GM18873 (cell line): Measurements from ENCODE around the gene EGF.
"Not testable (repeated sequence)": the region's sequence is repeated elsewhere in the genome, so short reads cannot be mapped to it uniquely, and the experiment has no call there.

ENCODE experiments used
- ATAC-seq: cut with Tn5 transposase; IDR thresholded peaks from one replicate; pipeline ENCODE4 v1.9.1; 2021; ENCODE audit warnings: mild to moderate bottlenecking, moderate library complexity, moderate number of reproducible peaks; ENCODE audit not compliant: unreplicated experiment, low FRiP score

The EGF gene

DNA sequence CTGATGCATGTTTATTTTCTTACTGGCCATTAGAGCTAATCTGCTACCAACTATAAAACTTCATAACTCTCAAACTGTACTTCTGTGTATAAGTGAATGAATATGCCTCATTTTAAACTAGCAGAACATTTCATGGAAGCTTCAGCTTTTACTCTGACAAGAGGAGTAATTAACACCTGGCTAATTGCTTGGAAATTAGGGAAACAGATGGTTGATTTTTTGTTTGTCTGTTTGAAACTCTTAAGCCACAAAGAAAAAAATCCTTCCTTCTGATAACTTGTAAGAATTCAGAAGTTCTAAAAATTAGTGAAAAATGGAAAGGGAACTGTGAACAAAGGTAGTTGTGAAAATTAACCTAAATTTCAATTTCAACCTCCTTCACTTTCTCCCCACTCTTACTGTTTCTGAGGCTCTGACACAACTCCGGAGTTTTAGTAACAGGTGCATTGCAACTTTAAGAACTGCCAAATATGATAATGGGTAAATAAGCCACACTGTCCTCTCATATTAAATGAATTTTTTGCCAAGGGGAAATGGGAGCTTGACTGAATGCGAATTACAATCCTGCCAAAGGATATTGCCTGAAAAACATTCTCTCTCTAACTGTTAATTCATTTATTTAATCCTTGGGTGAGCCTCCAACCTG lies 1.0 kb downstream of the EGF start:
- no peak for ATAC-seq

DNA sequence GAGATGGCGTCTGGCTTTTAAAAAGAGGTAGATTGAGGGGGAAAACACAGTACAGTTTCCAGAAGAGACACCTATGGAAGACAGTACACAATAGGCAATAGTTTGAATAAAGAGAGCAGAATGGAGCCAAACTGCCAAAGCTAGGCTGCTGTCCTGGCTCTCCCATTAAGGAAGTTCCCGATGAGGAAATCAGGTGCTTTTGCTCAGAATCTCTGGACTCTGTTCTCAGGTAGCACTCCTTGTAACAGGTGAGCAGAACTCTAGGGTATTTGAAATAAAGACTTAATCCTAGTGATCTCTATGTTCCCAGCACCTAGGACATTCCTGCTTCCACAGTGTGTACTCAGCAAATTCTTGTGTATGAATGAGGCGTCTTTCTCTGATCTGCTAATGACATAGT lies 1.6 kb downstream of the EGF start:
- no peak for ATAC-seq

DNA sequence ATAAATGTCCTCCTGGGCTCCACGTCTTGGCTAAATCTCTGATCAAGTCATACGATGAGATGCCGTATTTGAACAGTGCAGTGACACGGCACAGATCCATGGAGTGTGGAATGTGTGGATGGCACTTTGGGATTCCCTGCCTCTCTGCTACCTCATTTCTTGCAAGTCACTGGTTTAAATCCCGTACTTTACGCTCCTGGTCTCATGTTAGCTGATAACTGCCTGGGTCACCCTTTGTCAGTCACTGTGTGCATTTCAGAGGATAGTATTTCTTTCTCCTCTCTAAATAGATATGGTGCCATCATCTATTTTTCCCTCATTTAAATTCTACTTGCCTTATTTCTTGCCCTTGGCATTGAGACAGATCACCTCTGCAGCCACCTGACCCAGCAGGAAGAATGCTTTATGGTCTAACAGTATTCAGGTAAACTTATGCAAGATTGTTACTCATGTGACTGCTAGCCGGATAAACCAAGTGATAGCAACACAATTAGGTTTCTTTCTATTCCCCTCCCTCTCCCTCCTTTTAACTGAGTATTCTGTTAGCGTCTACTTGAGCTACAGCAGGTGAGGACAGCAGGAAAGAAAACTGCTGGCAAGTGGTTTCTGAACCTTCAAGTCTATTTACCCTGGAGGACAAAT lies 2.8 kb downstream of the EGF start:
- ATAC-seq = no peak

DNA sequence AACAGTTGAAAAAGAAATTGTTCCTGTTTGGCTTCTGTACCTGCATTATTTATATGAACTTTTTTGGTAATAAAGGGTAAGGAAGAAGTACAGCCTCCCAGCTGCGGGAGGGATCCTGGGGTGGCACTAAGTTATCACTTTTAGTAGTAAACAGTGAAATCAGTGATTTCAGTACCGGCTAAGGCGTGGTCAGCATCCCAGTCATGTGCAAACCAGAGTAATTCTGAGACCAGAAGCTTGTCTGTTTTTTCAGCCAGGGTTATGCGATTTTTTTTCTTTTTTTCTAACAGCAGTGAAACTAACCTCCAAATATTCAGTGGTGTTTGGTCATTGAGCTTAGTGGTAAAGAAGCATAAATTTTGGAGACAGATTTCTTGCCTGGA lies 3.3 kb downstream of the EGF start:
- no peak for ATAC-seq

DNA sequence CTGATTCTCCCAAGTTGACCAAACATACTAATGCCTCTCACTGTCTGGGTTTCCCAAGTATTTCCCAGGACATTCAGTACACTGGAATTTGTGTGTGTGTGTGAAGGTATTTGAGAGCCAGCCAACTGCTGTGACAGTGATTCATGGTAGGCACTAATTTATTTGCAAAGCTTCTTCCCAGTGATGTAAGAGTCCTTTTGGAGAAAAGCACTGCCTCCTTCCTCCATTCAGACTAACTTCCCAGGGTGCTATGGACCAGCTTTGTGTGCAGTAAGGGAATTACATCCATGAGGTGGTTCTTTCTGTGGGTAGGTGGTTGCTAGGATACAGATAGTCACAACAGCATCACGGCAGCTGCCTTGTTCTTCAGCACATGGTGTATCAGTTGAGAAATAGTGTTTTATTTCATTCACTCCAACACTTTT lies 8.7 kb downstream of the EGF start:
- ATAC-seq = no peak

DNA sequence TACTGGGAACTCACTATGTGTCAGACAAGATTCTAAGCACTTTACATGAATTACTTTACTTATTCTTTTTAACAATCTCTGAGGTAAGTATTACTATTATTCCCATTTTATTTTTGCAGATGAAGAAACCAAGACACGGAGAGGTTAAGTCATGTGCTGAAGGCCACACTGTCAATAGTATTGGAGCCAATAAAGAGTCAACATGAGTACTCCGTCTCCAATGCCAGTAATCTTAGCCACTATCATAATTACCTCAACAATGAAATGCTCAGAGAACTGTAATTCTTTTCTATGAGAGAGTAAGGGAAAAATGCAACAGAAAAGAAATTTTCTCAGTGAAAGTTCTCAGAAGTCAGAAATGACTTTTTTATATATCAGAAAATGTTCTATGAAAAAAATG lies 12.7 kb downstream of the EGF start:
- no peak for ATAC-seq

DNA sequence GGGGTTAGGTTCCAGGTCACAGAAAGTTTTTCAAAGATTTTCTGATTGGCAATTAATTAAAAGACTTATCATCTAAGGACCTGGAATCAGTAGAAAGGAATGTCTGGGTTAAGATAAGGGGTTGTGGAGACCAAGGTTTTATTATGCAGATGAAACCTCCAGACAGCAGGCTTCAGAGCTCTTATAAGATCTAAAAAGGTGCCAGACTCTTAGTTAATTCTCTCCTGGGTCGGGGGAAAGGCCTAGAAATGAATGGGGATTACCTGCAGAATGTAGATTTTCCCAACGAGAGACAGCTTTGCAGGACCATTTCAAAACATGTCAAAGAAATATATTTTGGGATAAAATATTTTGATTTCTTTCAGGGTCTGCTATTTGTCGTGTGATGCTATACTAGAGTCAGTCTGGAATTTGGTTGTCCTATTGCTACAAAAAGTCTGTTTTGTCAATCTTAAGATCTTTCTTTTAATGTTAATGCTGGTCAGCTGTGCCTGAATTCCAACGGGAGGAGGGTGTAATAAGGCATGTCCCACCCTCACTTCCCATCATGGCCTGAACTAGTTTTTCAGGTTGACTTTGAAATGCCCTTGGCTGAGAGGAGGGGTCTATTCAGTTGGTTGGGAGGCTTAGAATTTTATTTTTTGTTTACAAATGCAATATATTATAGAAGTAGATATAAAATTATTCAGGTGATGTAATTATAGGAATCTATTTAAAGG lies 15.8 kb downstream of the EGF start:
- no peak for ATAC-seq

DNA sequence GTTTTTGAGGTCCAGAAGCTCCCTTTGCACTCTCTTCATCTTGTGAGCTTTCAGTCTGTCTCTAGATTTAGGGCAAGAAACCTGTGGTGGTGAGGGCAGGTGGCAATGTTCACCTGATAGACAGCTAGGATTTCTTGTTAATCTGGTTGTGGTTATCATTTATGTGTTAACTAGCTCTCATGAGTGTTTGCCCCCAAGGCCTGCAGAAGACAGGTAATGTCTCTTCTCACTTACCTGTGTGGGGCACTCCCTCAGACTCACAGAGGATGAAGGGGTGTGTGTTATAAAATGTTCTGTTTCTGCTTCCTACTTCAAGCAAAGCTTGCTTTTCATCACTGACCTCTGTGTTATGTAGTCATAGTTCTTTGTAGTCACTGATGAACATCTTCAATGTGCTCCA lies 17.8 kb downstream of the EGF start:
- no peak for ATAC-seq

DNA sequence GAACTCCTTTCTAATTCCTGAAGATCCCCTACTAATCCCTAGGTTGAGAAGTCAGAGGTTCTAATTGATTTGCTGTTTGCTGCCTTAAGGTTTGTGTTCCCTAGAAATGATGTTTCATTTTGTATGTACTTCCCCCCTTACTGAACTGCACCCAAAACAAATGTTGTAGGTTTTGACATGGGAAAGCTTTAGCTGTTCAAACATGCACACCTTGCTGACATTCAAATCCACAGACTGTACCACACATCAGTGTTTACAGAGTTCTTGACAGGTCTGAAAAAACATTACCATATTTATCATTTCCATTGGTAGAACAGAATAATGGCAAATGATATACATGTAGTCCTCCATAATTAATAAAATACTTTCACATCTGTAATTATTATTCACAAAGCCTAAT lies 18.2 kb downstream of the EGF start:
- no peak for ATAC-seq

DNA sequence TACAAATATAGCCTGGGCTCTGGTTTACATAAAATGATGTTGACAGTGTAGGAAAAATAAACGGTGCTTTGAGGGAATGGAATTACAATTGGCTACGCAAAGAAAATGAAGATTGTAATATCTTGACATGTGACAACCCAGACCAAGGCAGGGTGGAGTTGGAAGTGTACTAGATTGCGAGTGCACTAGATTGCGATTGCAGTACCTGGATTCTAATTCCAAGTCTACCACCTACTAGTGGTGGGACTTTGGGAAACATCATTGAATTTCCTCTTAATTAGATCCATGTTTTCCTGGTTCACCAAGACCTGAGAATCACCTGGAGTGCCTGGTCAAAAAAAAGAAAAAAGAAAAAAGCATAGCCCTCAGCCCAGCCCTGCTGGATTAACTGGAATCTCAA lies 18.6 kb downstream of the EGF start:
- no peak for ATAC-seq

DNA sequence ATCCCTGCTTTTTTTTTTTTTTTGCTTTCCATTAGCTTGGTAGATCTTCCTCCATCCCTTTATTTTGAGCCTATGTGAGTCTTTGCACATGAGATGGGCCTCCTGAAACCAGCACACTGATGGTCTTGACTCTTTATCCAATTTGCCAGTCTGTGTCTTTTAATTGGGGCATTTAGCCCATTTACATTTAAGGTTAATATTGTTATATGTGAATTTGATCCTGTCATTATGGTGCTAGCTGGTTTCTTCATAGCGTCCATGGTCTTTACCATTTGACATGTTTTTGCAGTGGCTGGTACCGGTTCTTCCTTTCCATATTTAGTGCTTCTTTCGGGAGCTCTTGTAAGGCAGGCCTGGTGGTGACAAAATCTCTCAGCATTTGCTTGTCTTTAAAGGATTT lies 24.7 kb downstream of the EGF start:
- ATAC-seq = not testable (repeated sequence)

DNA sequence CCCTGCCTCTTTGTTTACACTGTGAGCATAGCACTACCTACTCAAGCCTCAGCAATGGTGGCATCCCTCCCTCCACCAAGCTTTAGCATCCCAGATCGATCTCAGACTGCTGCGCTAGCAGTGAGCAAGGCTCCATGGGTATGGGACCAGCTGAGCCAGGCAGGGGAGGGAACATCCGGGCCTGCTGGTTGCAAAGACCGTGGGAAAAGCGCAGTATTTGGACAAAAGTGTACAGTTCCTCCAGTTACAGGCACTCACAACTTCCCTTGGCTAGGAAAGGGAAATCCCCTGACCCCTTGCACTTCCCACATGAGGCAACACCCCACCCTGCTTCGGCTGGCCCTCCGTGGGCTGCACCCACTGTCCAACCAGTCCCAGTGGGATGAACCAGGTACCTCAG lies 26.5 kb downstream of the EGF start:
- no peak for ATAC-seq

DNA sequence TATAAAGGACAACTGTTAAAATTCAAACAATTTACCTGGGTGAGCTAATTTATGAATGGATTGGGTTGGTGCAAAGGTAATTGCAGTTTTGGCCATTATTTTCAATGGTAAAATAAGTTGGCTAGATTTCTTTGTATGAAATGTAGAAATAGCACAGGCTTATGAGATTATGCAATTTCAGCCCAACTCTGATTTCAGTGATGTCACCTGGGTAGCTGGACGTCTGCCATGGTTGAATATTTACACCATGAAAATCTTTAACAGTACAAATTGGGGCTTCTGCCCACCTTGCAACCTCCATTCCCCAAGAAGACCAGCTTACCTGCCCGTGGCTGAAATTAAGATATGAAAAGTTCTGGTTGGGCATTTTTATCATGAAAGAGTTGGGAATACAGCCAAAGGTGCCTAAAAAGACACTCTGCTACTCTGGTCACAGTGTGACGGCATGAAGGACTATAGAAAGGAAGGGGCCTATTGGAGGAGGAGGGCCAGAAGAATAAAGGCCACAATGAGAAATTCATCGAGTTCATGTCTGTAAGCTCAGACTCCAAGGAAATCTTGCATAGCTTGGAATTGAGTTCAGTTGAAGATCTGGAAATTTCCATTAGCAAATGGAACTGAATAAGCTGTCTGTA lies 29.7 kb downstream of the EGF start:
- ATAC-seq = no peak

DNA sequence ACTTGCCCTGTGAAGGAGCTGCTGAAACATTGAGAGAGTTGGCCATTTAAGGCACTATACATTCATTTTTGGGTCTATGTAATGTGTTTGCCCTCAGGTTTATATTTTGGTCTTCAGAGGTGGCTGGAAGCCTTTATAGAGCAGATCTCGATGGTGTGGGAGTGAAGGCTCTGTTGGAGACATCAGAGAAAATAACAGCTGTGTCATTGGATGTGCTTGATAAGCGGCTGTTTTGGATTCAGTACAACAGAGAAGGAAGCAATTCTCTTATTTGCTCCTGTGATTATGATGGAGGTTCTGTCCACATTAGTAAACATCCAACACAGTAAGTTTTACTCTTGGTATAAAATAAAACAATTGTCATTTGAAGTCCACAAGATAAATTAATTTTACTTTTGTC lies 31.1 kb downstream of the EGF start:
- ATAC-seq = no peak

DNA sequence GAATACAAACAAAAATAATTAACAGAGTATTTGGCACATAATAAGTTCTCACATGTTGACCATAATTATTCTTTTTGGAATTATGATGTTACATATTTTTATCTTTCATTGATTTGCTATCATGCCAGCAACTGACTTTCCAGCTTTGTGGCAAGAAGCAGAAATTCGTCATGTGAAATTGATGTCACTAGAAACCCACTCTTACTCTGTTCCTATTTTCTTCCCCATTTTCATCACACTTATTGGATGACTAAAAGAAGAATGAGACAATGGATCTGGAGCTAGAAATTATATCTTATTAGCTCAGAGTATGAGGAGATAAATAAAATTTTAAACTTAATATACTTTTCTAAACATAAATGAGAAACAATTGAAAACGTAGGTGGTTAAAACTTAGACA lies 31.9 kb downstream of the EGF start:
- no peak for ATAC-seq

DNA sequence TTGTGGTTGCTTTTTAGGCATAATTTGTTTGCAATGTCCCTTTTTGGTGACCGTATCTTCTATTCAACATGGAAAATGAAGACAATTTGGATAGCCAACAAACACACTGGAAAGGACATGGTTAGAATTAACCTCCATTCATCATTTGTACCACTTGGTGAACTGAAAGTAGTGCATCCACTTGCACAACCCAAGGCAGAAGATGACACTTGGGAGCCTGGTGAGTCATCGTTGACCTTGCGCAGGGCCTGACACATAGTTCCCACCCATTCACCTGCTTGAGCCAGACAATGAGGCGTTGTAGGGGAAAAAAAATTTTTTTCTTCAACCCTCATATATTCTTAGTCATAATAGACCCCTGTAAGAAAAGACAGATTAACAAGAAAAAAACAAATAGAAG lies 32.4 kb downstream of the EGF start:
- ATAC-seq = no peak

DNA sequence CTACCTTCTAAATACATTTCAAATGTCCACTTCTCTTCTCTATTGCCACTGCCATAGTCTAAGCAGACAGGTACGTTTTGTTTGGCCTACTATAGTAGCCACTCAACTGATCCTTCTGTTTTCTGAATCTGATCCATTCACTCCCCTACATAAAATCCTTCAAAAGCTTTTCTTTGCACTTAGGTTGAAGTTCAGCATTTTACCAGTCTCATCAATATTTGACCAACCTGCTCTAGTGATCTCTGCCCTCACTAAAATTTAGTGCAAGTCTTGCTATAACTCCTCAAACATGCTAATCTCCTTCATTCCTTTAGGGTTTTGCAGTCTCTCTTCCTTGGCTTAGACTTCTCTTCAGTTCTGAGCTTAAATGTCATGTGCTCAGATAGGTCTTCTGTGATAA lies 33.4 kb downstream of the EGF start:
- no peak for ATAC-seq

DNA sequence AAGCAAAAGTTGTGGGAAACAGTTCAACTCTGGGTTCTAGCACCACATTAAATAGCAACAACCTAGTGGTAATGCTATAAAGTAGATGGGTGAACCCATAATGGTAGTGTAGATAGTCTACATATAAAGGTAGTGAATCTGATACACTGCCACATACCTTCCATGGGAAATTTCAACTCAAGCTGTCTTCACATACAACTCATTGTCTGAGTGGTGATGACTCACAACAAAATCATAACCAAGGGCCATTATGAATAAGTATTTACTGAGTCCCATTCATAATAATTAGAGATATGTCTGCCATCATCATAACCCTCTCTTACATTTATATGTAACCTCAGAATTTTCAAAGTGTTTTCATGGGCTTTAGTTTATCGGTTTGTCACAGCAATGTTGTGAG lies 34.8 kb downstream of the EGF start:
- no peak for ATAC-seq

DNA sequence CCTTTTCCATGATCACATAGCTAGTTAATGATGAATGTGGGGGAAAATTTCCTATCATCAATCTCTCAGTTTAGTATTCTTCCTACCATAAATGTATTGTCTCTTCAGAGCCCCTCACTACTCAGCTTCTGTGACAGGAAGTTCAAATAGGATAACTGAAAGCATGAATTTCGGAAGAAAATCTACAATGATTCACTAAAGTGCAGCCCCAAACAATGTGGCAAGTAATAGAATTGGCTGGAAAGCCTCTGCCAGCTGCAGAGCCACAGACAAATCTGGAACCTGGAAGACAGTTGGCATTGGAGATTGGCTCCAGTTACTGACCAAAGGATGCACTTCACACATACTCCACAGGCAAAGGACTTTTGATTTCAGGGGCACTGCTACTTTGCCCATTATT lies 35.2 kb downstream of the EGF start:
- no peak for ATAC-seq

DNA sequence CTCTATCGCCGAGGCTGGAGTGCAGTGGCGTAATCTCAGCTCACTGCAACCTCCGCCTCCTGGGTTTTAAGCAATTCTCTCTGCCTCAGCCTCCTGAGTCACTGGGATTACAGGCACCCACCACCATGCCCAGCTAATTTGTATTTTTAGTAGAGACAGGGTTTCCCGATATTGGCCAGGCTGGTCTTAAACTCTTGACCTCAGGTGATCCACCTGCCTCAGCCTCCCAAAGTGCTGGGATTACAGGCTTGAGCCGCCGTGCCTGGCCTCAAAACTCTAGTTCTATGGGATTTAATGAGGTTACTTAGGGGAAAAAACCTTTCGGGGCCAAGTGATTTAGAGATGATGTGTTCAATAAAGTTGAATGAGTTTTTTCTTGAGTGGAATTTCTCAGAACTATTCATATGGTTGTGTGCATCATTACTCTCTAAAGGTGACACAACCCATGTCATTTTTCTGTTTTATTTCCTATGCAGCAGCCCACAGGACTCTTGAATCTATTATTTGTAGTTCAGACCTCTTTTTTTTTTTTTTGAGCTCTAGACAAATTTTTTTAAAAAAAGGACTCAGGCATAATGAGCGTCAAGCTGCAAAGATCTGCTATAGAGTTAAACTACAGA lies 36.5 kb downstream of the EGF start:
- ATAC-seq = not testable (repeated sequence)

DNA sequence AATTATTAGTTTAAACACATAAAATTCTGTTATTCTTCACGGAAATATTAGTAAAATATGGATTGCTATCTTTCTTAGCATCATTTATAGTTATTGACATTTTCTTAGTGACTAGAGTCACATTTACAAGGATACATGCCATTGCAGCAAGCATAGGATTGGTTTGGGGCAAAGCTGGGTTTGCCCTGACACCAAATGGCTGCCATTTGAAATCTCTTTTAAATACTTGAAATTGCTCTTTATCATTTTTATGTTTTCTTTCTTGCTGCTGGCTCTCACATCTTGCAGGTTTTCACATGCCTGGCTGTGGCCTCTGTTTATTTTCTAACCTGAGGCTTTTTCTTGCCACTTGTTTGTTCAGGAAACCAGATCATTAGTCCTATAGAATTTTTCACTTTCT lies 39.9 kb downstream of the EGF start:
- ATAC-seq = no peak
